GM19023 (cell line): ENCODE results near the gene ZBTB40.

ENCODE experiments used
- ATAC-seq: cut with Tn5 transposase; IDR thresholded peaks from one replicate; pipeline ENCODE4 v1.9.1; 2021; ENCODE audit warnings: mild to moderate bottlenecking, moderate library complexity; ENCODE audit not compliant: unreplicated experiment

The ZBTB40 gene, protein sequence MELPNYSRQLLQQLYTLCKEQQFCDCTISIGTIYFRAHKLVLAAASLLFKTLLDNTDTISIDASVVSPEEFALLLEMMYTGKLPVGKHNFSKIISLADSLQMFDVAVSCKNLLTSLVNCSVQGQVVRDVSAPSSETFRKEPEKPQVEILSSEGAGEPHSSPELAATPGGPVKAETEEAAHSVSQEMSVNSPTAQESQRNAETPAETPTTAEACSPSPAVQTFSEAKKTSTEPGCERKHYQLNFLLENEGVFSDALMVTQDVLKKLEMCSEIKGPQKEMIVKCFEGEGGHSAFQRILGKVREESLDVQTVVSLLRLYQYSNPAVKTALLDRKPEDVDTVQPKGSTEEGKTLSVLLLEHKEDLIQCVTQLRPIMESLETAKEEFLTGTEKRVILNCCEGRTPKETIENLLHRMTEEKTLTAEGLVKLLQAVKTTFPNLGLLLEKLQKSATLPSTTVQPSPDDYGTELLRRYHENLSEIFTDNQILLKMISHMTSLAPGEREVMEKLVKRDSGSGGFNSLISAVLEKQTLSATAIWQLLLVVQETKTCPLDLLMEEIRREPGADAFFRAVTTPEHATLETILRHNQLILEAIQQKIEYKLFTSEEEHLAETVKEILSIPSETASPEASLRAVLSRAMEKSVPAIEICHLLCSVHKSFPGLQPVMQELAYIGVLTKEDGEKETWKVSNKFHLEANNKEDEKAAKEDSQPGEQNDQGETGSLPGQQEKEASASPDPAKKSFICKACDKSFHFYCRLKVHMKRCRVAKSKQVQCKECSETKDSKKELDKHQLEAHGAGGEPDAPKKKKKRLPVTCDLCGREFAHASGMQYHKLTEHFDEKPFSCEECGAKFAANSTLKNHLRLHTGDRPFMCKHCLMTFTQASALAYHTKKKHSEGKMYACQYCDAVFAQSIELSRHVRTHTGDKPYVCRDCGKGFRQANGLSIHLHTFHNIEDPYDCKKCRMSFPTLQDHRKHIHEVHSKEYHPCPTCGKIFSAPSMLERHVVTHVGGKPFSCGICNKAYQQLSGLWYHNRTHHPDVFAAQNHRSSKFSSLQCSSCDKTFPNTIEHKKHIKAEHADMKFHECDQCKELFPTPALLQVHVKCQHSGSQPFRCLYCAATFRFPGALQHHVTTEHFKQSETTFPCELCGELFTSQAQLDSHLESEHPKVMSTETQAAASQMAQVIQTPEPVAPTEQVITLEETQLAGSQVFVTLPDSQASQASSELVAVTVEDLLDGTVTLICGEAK

DNA sequence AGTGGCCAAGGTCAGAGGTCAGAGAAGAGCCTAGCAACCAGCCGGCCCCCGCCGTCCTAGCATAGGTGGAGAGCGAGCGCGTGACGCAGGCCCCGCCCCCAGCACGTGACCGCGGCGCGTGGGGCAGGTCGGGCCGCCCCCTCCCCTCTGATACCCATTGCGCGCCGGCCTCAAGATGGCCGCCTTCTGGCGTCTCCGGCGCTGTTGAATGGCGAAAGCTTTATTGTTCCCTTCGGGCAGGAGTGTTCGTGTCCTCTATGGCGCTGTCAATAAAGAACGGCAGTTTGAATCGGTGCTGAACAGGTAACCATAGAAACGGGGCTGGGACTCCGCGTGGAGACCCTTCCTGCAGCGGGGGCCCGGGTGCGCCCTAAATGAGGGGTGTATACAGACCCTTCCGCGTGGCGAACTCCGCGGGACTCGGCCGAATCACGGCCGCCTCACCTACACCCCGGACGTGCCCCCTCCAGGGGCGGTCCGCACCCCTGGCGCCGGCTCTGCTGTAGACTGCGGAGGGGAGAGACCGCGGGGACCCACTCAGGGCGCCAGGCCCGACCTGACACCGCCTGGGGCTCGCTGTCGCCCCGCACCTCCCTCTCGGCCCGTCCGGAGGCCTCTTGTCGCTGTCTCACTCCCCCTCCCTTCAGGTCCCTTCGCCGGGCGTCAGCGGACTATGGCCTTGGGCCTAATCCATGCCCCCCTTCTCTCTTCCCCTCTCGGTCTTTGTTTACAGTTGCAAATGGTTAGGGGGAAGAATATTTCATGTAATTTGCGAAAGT, at the start of gene ZBTB40:
Gene ZBTB40, plus strand, starts transcription at position 150 of the 779 bp plus-strand sequence. CDS start 38,098 bp downstream, outside the sequence.
- ATAC-seq = peak; percentile 92

DNA sequence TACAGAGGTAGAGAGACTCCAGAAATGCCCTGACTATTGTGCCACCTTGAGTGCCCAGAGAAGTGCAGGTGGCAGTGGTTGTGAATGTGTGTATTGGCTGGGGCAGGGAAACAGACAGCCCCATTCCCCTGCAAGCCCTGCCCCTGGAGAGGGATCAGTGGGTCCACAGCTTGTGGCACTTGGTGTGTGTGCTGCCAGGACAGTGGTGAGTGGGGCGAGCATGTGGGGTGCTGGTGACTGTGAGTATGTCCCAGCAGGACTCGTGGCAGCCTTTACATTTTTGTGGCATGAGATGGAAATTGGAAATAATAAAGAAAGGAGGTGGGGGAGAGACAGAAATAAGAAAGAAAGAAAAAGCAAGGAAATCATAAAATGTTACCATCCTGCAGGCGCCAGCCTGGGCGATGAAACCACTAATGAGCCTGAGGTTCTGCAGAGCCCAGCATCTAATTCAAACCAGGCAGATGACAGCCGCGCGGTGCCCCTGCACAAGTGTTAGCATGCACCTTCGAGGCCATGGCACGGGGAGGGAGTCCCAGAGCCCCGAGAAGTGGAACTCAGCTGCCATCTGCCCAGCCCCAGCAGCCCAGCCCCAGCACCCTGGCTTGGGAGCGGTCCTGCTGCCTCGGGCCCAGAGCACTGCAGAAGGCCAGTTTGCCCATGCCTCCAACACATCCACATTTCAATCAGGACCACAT, 49.1 kb upstream of the ZBTB40 start:
- ATAC-seq = no peak

DNA sequence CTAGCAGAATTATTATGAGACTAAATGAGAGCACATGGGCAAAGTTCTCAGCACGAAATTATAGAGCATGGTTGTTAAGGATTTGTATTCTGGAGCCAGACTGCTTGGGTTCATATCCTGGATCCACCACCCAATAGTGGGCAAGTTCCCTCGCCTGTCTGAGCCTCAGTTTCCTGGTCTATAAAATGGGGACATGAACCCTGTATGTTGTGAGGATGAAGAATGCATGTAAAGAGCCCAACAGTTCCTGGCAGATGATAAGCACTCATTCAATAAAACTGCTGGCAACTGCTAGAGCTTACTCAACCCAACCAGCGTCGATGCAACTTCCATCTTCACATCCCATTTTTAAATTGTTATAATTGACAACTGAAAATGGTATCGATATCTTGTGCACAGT, 47.2 kb upstream of the ZBTB40 start:
- no peak for ATAC-seq

DNA sequence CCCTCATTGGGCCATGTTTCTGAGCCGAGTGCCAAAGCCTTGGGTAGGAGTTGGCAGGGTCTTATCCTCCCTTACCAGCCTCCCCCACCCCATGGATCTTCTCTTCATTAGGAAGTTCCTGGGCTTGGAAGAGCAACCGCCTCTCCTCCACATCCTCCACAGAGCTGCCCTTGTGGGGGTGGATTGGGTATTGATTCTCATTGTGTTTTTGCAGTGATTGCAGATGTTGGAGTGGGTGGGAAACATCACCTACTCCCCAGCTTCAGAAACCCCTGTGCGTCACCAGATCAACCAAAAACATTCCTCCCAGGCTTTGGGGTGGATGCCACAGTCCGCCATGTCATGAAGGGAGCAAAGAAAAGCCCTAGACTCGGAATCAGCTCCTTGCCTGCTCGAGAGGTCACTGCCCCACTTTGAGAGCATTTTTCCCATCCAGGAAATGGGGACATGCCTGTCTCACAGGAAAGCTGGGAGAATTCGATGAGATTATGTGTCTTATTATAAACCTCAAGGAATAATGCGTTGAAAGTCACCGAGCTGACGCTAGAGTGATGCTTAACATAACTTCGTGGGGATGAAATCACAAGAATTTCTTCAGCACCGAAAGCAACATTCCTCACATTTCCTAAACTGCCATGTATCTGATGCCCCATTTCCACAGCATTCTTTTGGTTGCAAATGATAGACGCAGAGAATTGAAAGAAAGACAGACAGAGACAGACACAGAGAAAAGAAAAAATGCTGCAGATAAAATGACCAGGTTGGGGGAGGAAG, 44.7 kb upstream of the ZBTB40 start:
- no peak for ATAC-seq

DNA sequence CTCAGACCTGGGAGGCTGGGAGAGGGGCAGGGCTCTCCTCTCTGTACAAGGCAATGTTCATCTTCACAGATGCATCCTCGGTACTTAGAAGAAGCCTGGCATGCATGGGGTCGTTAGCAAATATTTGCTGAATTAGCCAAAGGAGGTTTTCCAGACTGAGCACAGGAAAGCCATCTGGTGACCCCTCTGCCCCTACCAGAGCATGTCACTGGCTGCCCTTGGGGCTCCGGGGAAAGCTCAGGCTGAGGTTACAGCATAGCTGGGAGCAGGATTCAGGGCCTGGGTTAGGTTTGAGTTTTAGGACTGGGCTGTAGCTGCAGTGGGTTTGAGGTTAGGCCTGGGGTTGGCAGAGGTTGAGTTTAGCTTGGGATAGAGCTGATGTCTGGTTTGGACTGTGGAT, 43.4 kb upstream of the ZBTB40 start:
- ATAC-seq = no peak

DNA sequence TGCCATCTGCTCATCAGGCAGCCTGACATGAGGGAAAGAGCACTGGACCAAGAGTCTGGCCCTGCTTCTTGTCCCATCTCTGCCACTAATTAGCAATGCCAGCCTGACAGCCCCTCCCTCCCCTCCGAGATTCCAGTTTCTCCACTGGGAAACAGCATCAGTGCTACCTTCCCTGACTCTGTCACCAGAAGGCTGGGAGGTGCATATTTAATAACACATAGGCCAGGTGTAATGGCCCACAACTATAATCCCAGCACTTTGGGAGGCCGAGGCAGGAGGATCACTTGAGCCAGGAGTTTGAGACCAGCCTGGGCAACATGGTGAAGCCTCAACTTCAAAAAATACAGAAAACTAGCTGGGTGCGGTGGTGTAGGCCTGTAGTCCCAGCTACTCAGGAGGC, 41.2 kb upstream of the ZBTB40 start:
- no peak for ATAC-seq

DNA sequence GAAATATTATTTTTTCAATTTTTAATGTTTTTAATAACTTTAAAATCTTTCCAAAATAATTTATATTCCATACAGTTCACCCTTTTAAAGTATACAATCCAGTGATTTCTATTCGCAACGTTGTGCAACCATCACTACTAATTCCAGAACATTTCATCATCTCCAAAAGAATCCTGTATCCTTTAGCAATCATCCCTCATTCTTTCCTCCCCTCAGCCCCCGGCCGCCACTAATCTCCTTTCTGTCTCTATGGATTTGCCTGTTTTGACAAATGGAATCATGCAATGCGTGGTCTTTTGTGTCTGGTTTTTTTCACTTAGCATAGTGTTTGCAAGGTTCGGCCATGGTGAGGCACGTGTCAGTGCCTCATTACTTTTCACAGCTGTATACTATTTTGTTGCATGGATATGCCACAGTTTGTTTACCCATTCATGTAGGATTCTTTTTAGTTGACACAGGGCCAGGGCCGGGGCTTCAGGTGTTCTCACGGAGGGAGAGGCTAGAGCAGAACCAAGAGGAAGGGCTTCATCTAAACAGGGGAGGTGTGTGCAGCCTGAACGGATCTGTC, 40.6 kb upstream of the ZBTB40 start:
- no peak for ATAC-seq

DNA sequence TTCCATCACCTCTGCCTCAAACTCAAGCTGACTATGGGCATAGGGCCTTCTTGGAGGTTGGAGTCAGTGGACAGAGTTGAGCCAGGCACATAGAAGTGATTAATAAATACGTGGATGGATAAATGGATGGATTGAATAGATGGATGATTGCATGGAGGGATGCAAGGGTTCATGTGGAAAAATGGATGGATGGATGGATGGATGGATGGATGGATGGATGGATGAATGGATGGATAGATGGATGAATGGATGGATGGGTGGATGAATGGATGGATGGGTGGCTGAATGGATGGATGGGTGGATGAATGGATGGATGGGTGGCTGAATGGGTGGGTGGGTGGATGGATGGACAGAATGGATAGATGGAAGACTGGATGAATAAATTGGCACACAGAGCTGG, 40.1 kb upstream of the ZBTB40 start:
- ATAC-seq = no peak

DNA sequence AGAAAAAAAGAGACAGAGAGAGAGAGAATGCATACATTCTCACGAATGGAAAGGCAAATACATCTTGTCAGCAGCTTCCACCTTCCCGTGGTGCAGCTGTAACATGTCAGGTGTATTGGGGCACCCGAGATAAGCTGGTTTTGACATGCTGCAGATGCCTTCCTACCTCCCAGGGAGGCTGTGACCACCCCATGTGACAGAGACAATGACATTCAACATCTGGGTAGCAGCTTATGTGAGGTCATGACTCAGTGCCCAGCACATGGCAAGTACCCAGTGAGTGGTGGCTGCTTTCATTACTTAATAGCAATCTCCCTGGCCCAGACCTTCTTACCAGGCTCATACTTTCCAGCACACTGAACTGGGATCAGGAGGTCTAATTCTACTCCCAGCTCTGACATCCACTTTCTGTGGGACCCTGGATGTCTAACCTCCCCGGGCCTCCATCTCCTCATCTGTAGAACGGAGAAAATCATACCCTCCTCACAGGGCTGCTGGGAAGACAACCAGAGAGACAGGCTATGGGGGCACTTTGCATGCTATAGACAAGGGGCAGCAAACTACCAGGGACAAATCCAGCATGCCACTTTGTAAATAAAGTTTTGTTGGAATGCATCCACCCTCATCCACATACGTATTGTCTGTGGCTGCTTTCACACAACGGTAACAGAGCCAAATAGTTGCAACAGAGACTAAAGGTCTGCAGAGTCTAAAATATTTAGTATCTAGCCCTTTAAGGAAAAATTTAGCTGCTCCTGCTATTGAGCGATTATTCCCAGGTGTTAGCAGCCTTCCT, 38.5 kb upstream of the ZBTB40 start:
- ATAC-seq = no peak

DNA sequence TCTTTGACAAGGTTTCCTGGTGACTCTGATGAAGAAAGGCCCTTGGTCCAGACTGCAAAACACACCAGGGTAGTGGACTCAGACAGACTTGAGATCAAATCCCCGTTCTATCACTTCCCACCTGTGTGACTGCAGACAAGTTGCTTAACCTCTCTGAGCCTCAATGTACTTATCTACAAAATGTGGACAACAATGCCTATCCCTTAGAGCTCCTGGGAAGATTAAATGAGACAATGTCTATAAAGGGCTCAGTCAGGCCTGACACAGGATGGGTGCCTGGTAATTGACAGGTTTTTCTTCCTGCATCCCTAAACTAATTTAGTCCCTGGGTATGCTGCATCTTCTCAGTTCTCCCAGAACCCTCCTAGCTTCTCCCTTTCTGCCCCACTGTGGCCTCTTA, 37.9 kb upstream of the ZBTB40 start:
- ATAC-seq = no peak

DNA sequence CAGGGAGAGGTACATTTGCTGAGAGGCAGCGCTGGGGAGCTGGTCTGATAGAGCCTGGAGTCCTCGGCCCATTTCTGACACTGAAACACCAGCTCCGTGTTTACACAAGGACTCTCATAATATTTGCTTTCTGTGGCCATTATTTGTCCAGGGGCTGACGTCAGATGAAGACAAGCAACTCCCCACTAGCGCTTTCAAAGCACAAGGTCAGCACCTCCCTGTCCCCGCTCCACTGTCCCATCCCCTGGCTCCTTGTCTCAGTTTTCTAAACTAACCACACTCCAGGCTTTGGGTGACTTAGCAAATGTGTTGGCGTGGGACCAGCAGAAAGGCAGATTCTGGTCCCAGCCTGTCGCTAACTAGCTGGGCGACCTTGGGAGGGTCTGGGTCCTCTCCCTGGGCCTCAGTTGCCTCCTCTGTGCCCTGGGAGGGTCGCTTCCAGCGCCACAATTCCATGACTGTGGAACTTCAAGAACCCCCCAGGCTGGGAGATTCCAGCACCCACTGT, 37.4 kb upstream of the ZBTB40 start:
- ATAC-seq = no peak

DNA sequence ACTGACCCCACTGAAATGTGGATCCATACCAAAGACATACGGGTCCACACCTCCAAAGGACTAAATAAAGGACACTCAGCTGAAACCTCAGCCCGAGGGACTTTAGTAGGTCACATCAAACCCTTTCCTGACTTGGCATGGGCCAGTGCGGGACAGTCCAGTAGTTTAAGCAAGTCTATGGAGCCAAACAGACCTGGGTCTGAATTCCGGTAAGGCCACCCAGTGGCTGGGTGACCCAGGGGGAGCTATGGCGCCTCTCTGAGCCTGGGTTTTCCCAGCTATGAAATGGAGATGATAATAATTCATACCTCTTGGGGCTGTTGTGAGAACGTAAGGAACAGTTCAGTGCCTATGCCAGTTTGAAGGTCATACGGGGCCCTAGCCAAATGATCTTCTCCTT, 36.2 kb upstream of the ZBTB40 start:
- ATAC-seq = no peak

DNA sequence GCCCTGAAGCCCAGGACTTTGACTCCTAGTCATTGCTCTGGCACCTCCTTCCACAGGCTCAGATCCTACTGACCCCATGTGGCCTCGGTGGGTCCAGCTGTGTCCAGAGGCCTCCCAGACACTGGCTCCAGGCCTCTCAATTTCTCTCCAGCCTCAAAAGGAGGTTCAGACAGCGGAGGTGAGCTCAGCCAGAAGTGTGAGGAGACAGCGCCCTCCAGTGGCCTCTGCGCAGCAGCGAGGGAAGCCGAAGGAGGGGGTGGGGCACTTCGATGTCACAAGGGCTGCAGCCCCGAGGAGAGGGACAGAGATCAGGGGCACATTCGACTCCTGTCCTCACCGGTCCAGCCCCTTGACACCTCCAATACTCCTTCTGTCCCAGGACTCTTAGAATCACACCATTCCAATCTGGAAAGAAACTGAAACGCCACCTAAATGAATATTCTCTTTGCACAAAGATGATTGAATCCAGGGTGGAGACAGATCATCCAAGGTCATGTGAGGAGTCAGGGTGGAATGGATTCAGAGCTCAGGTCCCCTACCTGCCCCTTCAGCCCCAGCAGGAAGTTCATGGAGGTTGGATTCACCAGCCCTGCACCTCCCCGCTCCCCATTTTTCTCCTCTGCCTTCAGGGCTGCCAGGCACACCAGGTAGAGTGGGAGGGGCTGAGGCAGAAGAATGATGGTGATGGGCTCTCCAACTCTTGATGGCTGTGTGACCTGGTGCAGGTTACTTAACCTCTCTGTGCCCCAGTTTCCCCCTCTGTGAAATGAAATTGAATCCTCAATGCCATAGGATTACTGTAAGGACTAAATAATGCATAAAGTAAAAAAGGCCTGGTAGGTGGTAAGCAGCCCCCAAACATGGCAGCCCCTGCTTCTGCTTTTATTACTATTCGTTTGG, 34.8 kb upstream of the ZBTB40 start:
- ATAC-seq = no peak

DNA sequence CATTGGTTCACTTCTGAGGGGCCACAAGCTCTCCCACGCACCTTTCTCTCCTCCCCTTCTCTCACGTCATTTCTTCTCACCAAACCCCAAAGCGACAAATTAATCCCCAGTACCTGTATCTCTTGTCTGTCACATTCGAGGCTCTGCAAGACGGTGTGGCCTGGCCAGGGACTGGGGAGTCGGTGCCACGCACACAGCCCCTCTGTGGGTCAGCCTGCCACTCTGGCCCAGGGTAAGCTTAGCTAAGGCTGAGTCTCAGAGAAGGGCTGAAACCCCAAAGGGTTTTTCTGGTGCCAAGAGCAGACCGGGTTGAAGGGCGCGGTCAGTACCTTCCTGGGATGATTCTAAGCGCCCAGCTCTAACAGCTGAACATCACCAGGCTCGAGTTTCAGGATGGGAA, 34.2 kb upstream of the ZBTB40 start:
- no peak for ATAC-seq

DNA sequence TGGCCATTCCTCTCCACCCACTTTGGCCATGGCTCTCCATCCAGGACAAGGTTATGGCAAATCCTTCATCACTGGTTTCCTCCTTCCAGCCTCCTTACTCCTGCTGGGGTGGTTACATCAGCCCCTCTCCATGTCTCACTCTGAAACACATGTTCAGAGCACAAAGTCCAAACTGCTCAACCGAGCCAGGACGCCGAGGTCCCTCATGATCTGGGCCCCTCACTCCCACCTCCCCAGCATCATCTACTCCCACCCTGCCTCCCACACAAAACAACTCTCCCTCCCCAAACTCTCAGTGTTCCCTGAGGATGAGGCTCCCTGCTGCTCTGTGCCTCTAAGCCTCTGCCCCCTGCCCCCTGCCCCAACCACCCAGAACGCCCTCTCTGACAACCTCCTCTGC, 33.3 kb upstream of the ZBTB40 start:
- ATAC-seq = no peak

DNA sequence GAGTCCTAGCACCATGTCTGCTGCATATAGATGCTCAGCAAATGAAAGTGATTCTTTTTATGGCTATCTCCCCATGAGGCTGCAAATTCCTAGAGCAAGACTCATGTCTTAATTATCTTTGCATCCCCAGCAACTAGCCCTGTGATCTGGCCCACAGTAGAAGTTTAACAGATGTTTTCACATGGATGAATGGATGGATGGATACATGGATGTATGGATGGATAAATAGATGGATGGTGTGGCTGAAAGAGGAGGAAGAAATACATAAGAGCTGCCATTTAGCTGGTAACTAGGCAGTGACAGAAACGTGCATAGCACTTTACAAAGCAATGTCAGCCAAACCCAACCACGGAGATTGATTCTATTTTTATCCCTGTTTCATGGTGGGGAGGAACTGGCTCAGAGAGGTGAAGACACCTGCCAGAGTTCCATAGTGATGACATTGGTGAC, 32.7 kb upstream of the ZBTB40 start:
- no peak for ATAC-seq
